Left ventricle myocardium superior (tissue), 1 donor: ENCODE measurements around the gene ADAM15. TPM values are rescaled to one million over a fixed set of nuclear protein-coding genes. Genes with fewer than 3 reads are reported as not detected.
A peak's percentile ranks its signal among the peaks of the same experiment; 100 is the strongest.

Source experiments
- ATAC-seq: fragments of 200-7000 bp; cut with Tn5 transposase; one replicate; pipeline ENCODE4 v1.9.1; 2020; ENCODE audit warnings: mild to moderate bottlenecking, moderate library complexity
- DNase-seq: peaks from one replicate; pipeline ENCODE4 v3.0.0-alpha.2; 2020
- intact Hi-C: fragments of 100-400 bp; cut with micrococcal nuclease; formaldehyde crosslinking; loops from one replicate; pipeline ENCODE4 v1.11.0; 2022
- total RNA-seq: library from RNA; stranded (reverse); fragmentation: NEBNext Ultra II Directional; extraction: Animal tissue kit (Norgen Biotek cat#: 25700); gene quantifications from one replicate; pipeline ENCODE4 v1.2.1, GENCODE V29; 2021
- donor health status: DM: no; HTN: yes; CAD: no; lungs with severe emphysema.

ADAM15 gene
- total RNA-seq, 1 donor from 2014 or later: 84.2 TPM

DNA sequence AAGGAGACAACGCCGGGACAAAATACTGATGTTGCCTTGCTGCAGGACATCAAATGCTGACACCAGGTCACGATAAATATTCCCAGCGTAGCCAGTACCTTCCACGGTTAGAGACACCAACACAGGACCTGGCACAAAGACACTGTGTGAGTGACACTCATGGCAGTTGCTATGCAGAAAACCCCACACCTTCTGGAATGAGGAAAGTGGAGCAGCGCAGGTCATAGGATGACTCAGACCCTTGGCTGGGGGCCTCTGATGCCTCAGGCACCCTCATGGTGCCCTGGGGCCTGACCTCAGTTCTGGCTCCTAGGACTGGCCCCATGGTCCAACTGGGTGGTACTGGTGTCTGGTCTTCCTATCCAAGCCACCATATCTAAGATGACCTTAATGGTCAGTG, 24.5 kb upstream of the ADAM15 start:
- no peak for ATAC-seq
- no peak for DNase-seq
- intact Hi-C loops: no loop called here

DNA sequence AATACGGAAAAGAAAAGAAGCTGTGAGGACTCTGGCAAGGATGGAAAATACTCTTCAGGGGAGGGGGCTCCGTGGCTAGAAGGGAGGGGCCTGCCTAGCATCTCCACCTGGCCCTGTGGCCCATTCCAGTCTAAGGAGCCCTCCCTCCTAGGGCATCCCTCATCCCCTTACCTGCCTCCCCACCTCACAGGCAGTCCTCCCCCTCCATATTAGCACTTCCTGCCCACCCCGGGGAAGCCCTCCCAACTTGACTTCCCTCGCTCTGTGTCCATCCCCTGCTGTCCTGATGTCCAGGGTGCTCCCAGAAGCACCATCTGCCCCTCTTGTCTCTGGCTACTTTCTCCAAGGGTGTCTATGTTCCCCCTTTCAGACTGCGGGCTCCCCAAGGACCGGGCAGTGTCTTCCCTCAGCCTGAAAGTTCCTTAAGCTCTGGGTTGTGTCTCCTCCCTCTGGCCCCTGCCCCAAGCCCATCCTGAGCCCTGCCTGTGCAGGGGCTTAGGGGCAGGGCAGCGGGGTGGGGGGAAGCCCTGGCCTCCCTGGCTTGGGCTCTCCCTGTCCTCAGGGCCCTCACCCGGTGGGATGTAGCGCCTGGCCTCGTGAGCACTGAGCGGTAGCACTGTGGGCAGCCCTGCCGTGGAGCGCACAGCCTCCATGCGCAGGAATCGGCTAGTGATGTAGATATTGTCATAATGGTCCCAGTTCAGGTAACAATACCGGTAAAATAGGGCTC, 21.4 kb upstream of the ADAM15 start:
- DNase-seq (peak; percentile 19), ATAC-seq (no peak)
- intact Hi-C loops: no loop called here

- no peak for ATAC-seq
- DNase-seq: no peak
- intact Hi-C loops: no loop called here
Measured at GRCh38 chr1:155030243-155030795, 20.8 kb upstream of the ADAM15 start.

- ATAC-seq (no peak), DNase-seq (no peak)
- intact Hi-C loops: no loop called here
Measured at GRCh38 chr1:155030899-155031298, 20.2 kb upstream of the ADAM15 start.

- no peak for ATAC-seq
- intact Hi-C loops: no loop called here
- no peak for DNase-seq
Measured at GRCh38 chr1:155032886-155033285, 18.2 kb upstream of the ADAM15 start.

DNA sequence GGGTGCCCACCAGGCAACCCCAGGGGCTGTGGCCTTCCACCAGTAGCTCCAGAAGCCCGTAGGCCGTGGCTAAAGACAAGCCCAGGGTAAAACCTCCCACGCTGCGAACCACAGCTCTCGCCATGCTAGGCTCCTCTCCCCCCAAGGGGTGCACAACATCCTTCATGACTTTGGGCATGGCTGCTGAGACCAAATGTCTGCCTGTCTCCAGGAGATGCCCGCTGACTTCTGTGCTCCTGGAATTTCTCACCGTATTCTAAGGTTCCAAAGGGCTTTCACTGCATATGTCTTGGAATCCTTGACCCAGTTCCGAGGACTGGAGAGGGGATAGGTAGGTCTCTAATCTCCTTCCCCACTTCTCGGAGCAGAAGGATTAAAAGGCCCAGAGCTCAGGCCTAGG, 17.6 kb upstream of the ADAM15 start, which contains the start of the genes DCST1 and DCST2:
Gene DCST1 (plus strand): TSS at position 301 of the 400 bp plus-strand sequence. CDS start 213 bp downstream, outside the sequence.
Gene DCST2 (minus strand): TSS at position 258 of the 400 bp plus-strand sequence. CDS start 80 bp downstream, at position 178.
- ATAC-seq (no peak), DNase-seq (no peak)
- intact Hi-C loops: no loop called here

GRCh38 chr1:155034318-155035208, 16.6 kb upstream of the ADAM15 start:
- no peak for DNase-seq
- no peak for ATAC-seq
- intact Hi-C loops: no loop called here

DNA sequence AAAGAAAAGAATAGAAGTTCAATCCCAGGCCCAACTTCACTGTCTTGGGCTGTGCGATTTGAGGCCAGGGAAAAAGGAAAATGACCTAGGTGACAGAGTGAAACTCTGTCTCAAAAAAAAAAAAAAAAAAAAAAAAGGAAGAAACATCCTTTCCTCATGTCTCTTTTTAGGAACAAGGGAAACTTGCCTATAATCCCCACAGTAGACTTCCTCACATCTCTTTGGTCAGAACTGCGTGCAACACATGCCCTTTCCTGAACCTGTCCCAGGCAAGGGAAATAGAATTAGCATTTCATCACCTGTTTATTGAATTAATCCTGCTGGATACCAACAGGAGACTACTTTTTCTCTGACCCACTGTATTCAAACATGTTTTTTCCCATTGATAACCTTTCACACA, 15.2 kb upstream of the ADAM15 start:
- no peak for DNase-seq
- intact Hi-C loops: no loop called here

DNA sequence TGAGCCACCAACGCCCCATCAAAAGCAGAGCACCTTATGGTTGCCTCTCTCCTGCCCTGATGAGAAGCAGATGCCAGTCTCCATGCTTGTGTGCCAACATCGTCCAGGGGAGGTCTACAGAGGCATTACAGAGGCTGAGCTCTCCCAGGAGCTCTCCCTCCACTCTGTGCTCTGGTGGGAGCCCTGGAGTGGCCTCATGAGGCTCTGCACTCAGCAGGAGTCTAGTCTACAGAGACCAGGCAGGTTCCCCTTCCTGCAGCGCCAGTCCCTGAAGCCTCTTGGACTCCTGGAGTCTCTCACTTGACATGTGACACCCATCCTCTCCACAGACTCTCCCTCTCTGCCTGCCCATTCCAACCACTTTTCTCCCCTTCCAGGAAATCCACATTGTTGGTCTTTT, 14.1 kb upstream of the ADAM15 start:
- intact Hi-C loops: no loop called here
- ATAC-seq (no peak), DNase-seq (no peak)

More for the DNA sequence above, 15.2 kb upstream of the ADAM15 start:
- no peak for ATAC-seq

DNA sequence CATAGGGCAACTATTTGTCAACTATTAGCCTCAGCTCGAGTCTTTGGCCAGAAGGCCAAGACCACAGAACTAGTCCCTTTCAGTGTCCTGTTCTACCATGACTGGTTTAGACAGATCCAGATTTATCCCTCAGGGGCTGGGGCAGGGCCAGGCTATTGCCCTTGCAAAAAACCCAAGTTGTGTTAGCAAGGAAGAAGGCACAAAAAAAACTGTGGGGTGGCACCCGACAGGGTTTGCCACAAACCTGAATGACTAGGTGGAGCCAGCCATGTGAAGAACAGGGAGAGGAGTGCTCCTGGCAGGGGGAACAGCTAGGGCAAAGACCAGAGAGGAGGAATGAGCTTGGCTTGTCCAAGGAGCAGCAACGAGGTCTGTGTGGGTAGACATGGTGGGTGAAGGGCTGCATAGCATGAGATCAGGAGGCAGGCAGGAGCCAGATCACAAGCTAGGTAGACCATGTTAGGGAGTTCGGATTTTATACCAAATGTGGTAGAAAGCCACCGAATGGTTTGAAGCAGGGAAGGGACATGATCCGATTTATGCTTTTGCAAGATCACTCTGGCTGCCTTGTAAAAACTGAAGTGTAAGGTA, 13.2 kb upstream of the ADAM15 start:
- ATAC-seq (no peak), DNase-seq (no peak)
- intact Hi-C loops: no loop called here

DNA sequence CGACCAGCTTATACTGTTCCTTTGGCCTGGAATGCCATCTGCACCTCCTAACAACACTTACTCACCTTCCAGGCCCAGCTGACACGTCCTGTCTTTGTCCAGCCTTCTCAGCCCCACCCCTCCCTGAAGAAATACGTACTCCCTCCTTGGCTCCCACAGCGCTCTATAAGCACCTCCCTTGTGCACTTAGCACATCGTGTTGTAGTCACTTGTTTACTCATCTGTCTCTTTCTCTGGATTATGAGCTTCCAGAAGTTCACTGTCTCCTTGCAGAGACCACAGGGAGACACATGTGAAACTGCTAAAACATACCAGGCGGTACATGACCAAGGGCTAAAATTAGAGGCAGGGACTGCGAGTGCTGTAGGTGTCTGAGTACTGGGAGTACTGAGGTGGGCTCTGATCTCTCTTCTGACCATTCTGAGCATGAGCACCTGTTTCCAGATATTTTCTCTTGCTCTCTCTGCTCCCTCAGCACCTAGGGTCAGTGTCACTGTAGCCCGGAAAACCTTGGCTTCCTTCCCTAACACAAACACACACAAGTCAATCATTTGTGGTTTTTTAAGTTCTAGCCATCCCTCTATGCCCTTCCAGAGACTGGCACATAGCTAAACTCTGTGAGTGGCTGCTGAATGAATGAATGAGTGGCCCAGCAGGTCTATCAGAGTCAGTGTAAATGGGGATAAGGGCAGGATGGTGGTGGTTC, 12.4 kb upstream of the ADAM15 start:
- ATAC-seq (peak; percentile 23), DNase-seq (no peak)
- intact Hi-C loops: no loop called here

DNA sequence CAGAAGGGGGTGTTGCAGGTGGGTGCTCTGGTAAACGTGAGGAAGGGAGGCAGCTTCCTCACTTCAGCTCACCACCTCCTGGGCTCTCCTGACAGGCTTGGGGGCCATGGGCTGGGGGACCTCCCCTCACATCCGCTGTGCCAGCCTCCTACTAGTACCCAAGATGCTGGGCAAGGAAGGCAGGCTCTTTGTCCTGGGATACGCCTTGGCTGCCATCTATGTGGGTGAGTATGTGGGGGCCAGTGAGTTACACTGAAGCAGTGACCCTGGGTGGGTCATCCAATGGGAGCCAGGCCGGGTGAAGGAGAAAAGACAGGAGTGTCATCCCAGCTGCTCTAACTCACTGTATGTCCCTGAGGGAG, 11.8 kb upstream of the ADAM15 start:
- no peak for ATAC-seq
- DNase-seq: no peak
- intact Hi-C loops: no loop called here

GRCh38 chr1:155040358-155041093, 10.6 kb upstream of the ADAM15 start:
- intact Hi-C loops: no loop called here
- DNase-seq (no peak), ATAC-seq (no peak)

DNA sequence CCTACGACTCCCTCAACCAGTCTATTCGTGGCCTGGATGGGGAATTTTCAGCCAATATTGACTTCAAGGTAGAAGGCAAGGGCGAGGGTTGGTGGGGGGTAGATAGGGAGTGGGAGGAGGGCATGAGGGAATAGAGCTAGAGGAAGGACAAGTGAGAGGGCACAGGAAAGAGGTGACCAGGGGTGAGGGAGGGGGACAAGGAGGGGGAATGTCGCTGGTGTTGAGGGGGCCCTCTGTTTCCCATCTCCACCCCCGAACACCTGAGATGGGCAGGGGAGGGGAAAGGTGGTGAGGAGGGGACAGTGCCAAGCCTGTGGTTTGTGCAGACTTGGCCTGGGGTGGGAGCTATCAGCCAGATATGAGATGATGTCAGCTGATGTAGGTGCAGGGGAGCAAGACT, 8.3 kb upstream of the ADAM15 start:
- ATAC-seq (no peak), DNase-seq (no peak)
- intact Hi-C loops: no loop called here

- ATAC-seq (no peak), DNase-seq (no peak)
- intact Hi-C loops: no loop called here
Measured at GRCh38 chr1:155043301-155043702, 7.8 kb upstream of the ADAM15 start.

GRCh38 chr1:155043793-155044192, 7.3 kb upstream of the ADAM15 start:
- ATAC-seq: no peak
- no peak for DNase-seq
- intact Hi-C loops: loop anchor here (2.0 kb wide), 1 partner anchor 41 kb away; no protein-coding TSS in a partner anchor

DNA sequence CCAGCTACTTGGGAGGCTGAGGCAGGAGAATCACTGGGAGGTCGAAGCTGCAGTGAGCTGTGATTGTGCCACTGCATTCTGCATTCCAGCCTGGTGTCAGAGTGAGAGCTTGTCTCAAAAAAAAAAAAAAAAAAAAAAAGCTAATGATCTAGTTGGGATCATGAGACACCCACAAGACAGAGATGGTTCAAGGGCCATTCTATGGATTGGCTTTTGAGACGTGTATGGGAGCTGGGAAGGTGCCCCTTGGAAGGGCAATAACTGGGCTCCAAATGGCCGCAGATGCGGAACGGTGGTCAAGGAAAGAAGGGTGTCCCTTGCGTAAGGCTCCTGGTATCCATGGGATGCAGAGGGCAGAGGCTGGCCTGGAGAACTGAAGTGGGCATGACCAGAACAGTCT, 6.8 kb upstream of the ADAM15 start:
- DNase-seq: no peak
- intact Hi-C loops: loop anchor here (2.0 kb wide), 1 partner anchor 40 kb away; no protein-coding TSS in a partner anchor
- no peak for ATAC-seq
